Neutrophil (primary cell): Measurements from ENCODE around the gene MAML1.

Source experiments
- H3K27ac ChIP-seq: fragments of 200-600 bp; sonication (generic); 2 replicates; pipeline ENCODE4 v1.5.1; 2016; ENCODE audit warnings: mild to moderate bottlenecking, moderate library complexity
- H3K27me3 ChIP-seq: fragments of 200-600 bp; sonication (generic); 2 replicates; pipeline ENCODE4 v1.6.0; 2016; ENCODE audit warnings: mild to moderate bottlenecking
- H3K36me3 ChIP-seq: fragments of 200-600 bp; sonication (generic); 2 replicates; pipeline ENCODE4 v1.5.1; 2017
- H3K4me1 ChIP-seq, 2 experiments: fragments of 200-600 bp in 1 of 2; sonication (generic) in 1 of 2; 1 replicate in 1 of 2; 2 replicates in 1 of 2; pipeline versions ENCODE4 v1.5.1 to v1.6.1; 2013 to 2016; ENCODE audit warnings: low read depth in 1 of 2, low read length in 1 of 2, mild to moderate bottlenecking in 1 of 2, moderate library complexity in 1 of 2; ENCODE audit not compliant: control insufficient read depth in 1 of 2, insufficient read depth in 1 of 2
- H3K4me3 ChIP-seq, 2 experiments: fragments of 200-600 bp in 1 of 2; sonication (generic) in 1 of 2; 1 replicate in 1 of 2; 2 replicates in 1 of 2; pipeline ENCODE4 v1.5.1; 2013 to 2016; ENCODE audit warnings: low read depth in 1 of 2, low read length in 1 of 2, mild to moderate bottlenecking in 1 of 2, moderate library complexity in 1 of 2
- H3K9me3 ChIP-seq: fragments of 200-600 bp; sonication (generic); 2 replicates; pipeline ENCODE4 v1.5.1; 2016
- CTCF ChIP-seq: fragments of 200-600 bp; sonication (generic); IDR thresholded peaks from 2 replicates; pipeline ENCODE4 v1.5.1; 2016; ENCODE audit warnings: antibody characterized with exemption

The MAML1 gene

DNA sequence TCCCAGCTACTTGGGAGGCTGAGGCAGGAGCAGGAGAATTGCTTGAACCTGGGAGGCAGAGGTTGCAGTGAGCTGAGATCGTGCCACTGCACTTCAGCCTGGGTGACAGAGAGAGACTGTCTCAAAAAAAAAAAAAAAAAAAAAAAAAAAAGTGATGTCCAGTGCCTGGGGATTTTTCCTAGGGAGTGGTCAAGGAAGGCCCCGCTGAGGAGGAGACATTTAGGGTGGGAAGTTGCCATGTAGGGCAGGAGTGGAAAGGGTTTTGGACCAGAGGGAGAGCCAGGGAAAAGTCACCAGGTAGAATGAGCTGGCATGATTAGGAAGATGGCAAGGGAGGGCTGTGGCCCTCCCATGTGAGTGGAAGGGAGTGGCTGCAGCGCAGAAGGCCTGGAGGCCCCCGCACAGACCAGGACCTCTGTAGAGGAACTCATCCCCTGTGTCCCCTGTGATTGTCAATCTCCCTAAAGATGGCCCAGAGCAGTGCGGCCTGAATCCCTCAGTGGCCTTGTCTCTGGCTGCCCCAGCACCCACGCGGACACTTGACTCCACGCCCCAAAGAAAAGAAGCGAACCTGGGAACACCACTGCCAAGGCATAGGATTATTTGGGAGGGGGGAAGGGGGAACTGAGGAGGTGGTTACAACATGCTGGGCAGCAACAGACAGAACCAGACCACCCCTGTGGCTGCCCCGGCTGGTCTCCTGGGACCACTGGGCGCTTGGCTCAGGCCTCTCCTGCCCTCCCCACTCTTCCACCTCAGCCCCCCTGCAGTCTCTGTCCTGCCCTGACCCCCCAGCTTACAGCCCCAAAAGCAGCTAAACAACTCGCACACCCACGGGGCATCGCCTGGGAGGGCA is 85.5 kb downstream of the MAML1 start:
- Histone ChIP-seq H3K4me1 (peaks cover 50 to 58% of the 10 kb centered on the region in 2 experiments), H3K27ac (peak overlapping the region; percentile 100), H3K9me3 (no peaks in the 10 kb centered on the region), H3K4me3 (peak overlapping the region; percentile 93 to 97), H3K36me3 (peaks cover 25% of the 10 kb centered on the region), H3K27me3 (peaks cover 16% of the 10 kb centered on the region)
- no peak for TF ChIP-seq CTCF

DNA sequence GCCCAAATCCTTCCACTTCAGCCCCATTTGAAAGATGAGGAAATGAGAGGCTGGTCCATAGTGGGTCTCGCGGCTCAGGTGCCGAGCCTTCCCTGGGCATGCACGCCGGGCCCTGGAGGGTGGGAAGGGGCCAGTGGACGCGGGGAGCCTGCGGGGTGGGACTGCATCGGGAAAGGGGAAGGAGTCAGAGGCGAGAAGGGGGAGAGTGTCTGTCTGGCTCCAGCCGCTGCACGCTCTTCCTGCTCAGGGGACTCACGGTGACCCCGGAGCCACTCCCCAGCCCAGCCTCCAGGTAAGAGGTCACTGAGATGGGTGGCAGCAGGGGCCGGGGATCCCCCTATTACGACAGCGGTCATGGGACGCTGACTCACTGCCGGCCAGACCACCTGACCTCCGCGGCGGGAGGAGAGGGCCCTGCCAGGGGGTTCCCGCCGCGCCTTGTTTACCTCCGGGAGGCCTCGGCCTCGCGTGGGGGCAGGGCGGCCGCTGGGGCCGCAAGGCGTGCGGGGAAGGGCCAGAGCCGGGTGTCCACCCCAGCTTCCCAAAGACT is 86.2 kb downstream of the MAML1 start:
- Histone ChIP-seq H3K9me3 (no peaks in the 10 kb centered on the region), H3K36me3 (peaks cover 30% of the 10 kb centered on the region), H3K4me1 (peaks cover 50 to 58% of the 10 kb centered on the region in 2 experiments), H3K4me3 (peak overlapping the region; percentile 93 to 97), H3K27me3 (peaks cover 16% of the 10 kb centered on the region), H3K27ac (peak overlapping the region; percentile 100)
- TF ChIP-seq CTCF = peak; percentile 19

DNA sequence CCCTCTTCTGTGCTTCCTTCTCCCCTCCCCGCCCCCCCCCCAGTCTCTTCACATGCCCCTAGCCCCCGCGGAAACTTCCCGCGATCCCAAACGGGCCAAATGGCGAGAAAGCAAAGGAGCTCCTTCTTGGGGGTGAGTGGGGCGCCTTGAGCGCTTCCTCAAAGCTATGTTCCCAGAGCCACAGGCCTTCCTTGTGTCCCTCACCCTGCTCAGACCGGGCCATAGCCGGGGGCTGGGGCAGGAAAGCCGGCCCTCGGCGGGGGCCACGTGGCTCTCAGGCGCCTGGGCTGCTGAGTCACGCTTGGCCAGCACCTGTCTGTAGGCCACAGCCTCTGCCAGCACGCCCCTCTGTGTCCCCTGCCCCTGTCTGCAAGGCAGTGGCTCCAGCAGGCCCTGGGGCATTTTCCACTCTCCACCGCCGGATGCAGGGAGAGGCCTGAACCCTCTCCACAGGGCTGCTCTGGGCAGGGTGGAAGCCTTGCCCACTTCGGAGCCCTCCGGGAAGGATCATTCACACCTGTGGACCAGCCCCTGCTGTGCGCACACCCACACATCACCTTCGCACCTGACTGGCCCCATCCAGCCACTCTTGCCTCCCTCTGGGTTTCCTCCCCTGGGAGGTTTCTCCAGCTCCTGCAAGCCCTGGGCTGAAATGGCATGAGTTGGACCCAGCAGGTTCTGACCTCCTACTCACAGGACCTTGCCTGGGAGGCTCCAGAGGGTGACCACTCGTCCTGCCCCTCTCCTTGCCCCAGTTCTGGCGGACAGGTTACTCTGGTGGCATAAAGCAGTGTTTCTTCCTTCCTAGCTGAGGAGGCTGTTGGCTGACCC is 86.9 kb downstream of the MAML1 start:
- Histone ChIP-seq H3K27me3 (peaks cover 16% of the 10 kb centered on the region), H3K27ac (peak overlapping the region; percentile 100), H3K4me1 (peaks cover 50 to 58% of the 10 kb centered on the region in 2 experiments), H3K36me3 (peaks cover 31% of the 10 kb centered on the region), H3K4me3 (peak overlapping the region; percentile 93 to 97), H3K9me3 (no peaks in the 10 kb centered on the region)
- TF ChIP-seq CTCF = no peak

DNA sequence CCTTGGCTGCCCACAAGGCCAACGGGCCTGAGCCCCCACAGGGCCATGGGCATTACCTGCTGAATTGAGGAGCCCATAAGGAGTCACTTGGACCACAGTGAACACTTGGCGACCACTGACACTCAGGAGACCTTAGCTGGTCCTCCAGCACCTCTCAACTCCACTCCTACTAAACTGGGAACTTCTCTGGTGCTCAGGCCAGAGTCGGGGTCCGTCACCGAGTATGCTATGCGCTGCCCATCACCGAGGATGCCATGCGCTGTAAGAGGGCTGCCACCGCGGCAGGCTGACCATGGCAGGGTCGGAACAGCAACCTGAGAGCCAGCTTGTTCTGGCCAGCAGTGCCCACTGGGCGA is 87.5 kb downstream of the MAML1 start:
- TF ChIP-seq CTCF = no peak

GRCh38 chr5:179820483-179821297 is 88.1 kb downstream of the MAML1 start, which contains the start of gene SQSTM1:
Gene SQSTM1, plus strand, starts transcription at chr5:179820905. Its CDS starts 32 bp downstream, at chr5:179820937.
- TF ChIP-seq CTCF = peak; percentile 34
- no peaks in the 10 kb centered on the region for H3K9me3 ChIP-seq
- peaks cover 50 to 58% of the 10 kb centered on the region in 2 experiments for H3K4me1 ChIP-seq
- H3K27ac ChIP-seq = peak within 1 kb of the TSS; percentile 100
- H3K4me3 ChIP-seq = peak within 1 kb of the TSS; percentile 93 to 97
- peaks cover 16% of the 10 kb centered on the region for H3K27me3 ChIP-seq
- H3K36me3 ChIP-seq = peaks cover 34% of the 10 kb centered on the region

More for the DNA sequence above, 87.5 kb downstream of the MAML1 start:
- Histone ChIP-seq H3K27ac (peak overlapping the region; percentile 100), H3K27me3 (peaks cover 16% of the 10 kb centered on the region), H3K4me1 (peaks cover 50 to 58% of the 10 kb centered on the region in 2 experiments), H3K4me3 (peak overlapping the region; percentile 93 to 97), H3K36me3 (peaks cover 31% of the 10 kb centered on the region), H3K9me3 (no peaks in the 10 kb centered on the region)
